GM19023 (cell line): ENCODE data around the gene ANKRD13C.
"Not testable (repeated sequence)": the region's sequence is repeated elsewhere in the genome, so short reads cannot be mapped to it uniquely, and the experiment has no call there.

Experiments
- ATAC-seq: cut with Tn5 transposase; IDR thresholded peaks from one replicate; pipeline ENCODE4 v1.9.1; 2021; ENCODE audit warnings: mild to moderate bottlenecking, moderate library complexity; ENCODE audit not compliant: unreplicated experiment

Gene ANKRD13C

GRCh38 chr1:70354332-70355110 lies at the start of gene ANKRD13C:
Gene ANKRD13C, minus strand, starts transcription at chr1:70354722. Its CDS starts 314 bp downstream, at chr1:70354408.
- ATAC-seq, result peak; percentile 94

GRCh38 chr1:70403759-70404158 lies 49.2 kb upstream of the ANKRD13C start:
- no peak for ATAC-seq

GRCh38 chr1:70401974-70402373 lies 47.5 kb upstream of the ANKRD13C start:
- no peak for ATAC-seq

GRCh38 chr1:70400335-70400734 lies 45.8 kb upstream of the ANKRD13C start:
- ATAC-seq, result no peak

- no peak for ATAC-seq
Measured at GRCh38 chr1:70397013-70397412, 42.5 kb upstream of the ANKRD13C start.

- ATAC-seq, result no peak
Measured at GRCh38 chr1:70396607-70397006, 42.1 kb upstream of the ANKRD13C start.

GRCh38 chr1:70392626-70393025 lies 38.1 kb upstream of the ANKRD13C start:
- ATAC-seq, result no peak

GRCh38 chr1:70387507-70387906 lies 33.0 kb upstream of the ANKRD13C start:
- ATAC-seq, result no peak

- ATAC-seq, result no peak
Measured at GRCh38 chr1:70386121-70386520, 31.6 kb upstream of the ANKRD13C start.

GRCh38 chr1:70385477-70385876 lies 31.0 kb upstream of the ANKRD13C start:
- no peak for ATAC-seq

GRCh38 chr1:70384542-70384941 lies 30.0 kb upstream of the ANKRD13C start:
- ATAC-seq, result no peak

- no peak for ATAC-seq
Measured at GRCh38 chr1:70383483-70383882, 29.0 kb upstream of the ANKRD13C start.

GRCh38 chr1:70382682-70383081 lies 28.2 kb upstream of the ANKRD13C start:
- peak; percentile 74 for ATAC-seq

- ATAC-seq, result no peak
Measured at GRCh38 chr1:70376196-70376595, 21.7 kb upstream of the ANKRD13C start.

- not testable (repeated sequence) for ATAC-seq
Measured at GRCh38 chr1:70373580-70373979, 19.1 kb upstream of the ANKRD13C start.

GRCh38 chr1:70372426-70372825 lies 17.9 kb upstream of the ANKRD13C start:
- no peak for ATAC-seq

- ATAC-seq, result not testable (repeated sequence)
Measured at GRCh38 chr1:70371586-70371985, 17.1 kb upstream of the ANKRD13C start.

- ATAC-seq, result not testable (repeated sequence)
Measured at GRCh38 chr1:70367397-70367796, 12.9 kb upstream of the ANKRD13C start.

- ATAC-seq, result not testable (repeated sequence)
Measured at GRCh38 chr1:70366997-70367396, 12.5 kb upstream of the ANKRD13C start.

- not testable (repeated sequence) for ATAC-seq
Measured at GRCh38 chr1:70366425-70366952, 12.0 kb upstream of the ANKRD13C start.

- peak; percentile 47 for ATAC-seq
Measured at GRCh38 chr1:70364439-70364838, 9.9 kb upstream of the ANKRD13C start.

- ATAC-seq, result no peak
Measured at GRCh38 chr1:70361727-70362398, 7.3 kb upstream of the ANKRD13C start.
